ENCODE measurements around the gene SZRD1.

Gene SZRD1

GRCh38 chr1:16436946-16437474 lies 70.0 kb downstream of the SZRD1 start, which contains the start of gene SPATA21:
Gene SPATA21 (minus strand): TSS chr1:16437424. CDS start chr1:16431371, 6,053 bp downstream.
- no peak for DNase-seq (ENCODE audit: low read depth in 3 of 3, low spot score in 1 of 3)

- no peak for DNase-seq (ENCODE audit: low read depth in 3 of 3, low spot score in 1 of 3)
Observed at GRCh38 chr1:16438516-16438915, 71.5 kb downstream of the SZRD1 start.

GRCh38 chr1:16438924-16439323 lies 71.9 kb downstream of the SZRD1 start:
- no peak for DNase-seq (ENCODE audit: low read depth in 3 of 3, low spot score in 1 of 3)

GRCh38 chr1:16440131-16440469 lies 73.1 kb downstream of the SZRD1 start:
- DNase-seq (ENCODE audit: low read depth in 3 of 3, low spot score in 1 of 3), result no peak

GRCh38 chr1:16440470-16441281 lies 73.6 kb downstream of the SZRD1 start, which contains the start of gene NECAP2:
Gene NECAP2 (plus strand): TSS chr1:16440724. CDS start chr1:16440762, 38 bp downstream.
- DNase-seq (ENCODE audit: low read depth in 3 of 3, low spot score in 1 of 3), result peak; percentile 86 to 93 (median 88)

GRCh38 chr1:16441282-16441665 lies 74.2 kb downstream of the SZRD1 start:
- DNase-seq (ENCODE audit: low read depth in 3 of 3, low spot score in 1 of 3), result no peak

DNA sequence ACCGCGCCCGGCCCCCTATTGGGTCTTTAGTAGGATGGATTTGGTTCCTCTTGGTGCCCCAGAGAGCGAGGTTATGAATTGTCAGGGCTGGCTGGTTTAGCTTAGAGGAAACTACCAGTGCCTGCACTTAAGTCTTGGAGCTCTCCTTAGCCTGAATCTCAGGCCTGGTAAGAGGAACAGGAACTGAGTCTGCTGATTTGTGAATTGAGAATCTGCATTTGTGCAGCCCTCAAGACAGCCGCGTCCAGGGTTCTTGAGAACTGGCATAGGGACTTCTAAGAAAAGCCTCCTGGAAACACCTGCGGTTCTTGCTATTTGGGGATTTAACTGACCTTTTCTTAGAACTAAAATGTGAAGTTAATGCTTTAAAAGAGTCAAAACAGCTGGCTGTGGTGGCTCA lies 75.2 kb downstream of the SZRD1 start:
- no peak for DNase-seq (ENCODE audit: low read depth in 3 of 3, low spot score in 1 of 3)

DNA sequence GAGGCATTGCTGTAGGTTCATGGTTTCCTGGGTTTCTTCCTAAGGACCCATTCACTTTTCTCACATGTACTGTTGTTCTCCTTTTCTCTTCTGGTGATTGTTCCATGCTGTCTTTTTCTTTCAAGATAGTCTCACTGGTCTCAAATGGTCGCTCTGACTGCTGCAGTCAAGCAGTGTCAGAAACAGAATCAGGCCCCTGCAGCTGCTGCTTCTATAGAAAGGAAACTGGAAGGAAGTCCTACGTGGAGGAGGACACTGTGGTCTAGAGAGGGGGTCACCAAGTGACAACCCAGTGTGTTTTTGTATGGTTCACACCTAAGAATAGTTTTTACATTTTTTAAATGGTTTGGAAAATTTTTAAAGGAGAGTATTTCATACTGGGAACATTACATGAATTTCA lies 75.9 kb downstream of the SZRD1 start:
- DNase-seq (ENCODE audit: low read depth in 3 of 3, low spot score in 1 of 3), result no peak

- no peak for DNase-seq (ENCODE audit: low read depth in 3 of 3, low spot score in 1 of 3)
Observed at GRCh38 chr1:16443975-16444770, 77.1 kb downstream of the SZRD1 start.

GRCh38 chr1:16445052-16445451 lies 78.0 kb downstream of the SZRD1 start:
- DNase-seq (ENCODE audit: low read depth in 3 of 3, low spot score in 1 of 3), result no peak

DNA sequence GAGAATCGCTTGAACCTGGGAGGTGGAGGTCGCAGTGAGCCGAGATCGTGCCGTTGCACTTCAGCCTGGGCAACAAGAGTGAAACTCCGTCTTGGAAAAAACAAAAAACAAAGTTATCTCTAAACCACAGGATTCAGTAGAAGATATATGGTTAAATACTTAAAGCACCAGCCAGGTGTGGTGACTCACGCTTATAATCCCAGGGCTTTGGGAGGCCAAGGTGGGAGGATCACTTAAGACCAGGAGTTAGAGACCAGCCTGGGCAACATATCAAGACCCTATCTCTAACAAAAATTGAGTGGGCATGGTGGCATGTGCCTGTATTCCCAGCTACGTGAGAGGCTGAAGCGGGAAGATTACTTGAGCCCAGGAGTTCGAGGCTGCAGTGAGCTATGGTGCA lies 79.1 kb downstream of the SZRD1 start:
- no peak for DNase-seq (ENCODE audit: low read depth in 3 of 3, low spot score in 1 of 3)

GRCh38 chr1:16447641-16448040 lies 80.6 kb downstream of the SZRD1 start:
- DNase-seq (ENCODE audit: low read depth in 3 of 3, low spot score in 1 of 3), result no peak

Measured in stimulated activated CD4-positive, alpha-beta T cell treated with anti-CD3 and anti-CD28 coated beads, TNF-alpha, amount 100 ng/mL, for 1 hour (primary cell).